GM23338 (cell line): ENCODE data around the gene UCK1. TPM values are rescaled to one million over a fixed set of nuclear protein-coding genes. Genes with fewer than 3 reads are reported as not detected.

Experiments used
- ATAC-seq: fragments of 200-7000 bp; cut with Tn5 transposase; 3 replicates; pipeline ENCODE4 v1.9.1; 2020
- DNase-seq: peaks from one replicate; pipeline ENCODE4 v3.0.0-alpha.2; 2015; ENCODE audit warnings: low spot score
- H2AFZ ChIP-seq: fragments of 200-600 bp; sonication (generic); 2 replicates; pipeline ENCODE4 v1.8.0; 2016; ENCODE audit warnings: antibody characterized with exemption, mild to moderate bottlenecking, moderate library complexity
- H3F3A ChIP-seq: fragments of 200-600 bp; sonication (generic); replicated peaks from 2 replicates; pipeline ENCODE4 v1.8.0; 2017; ENCODE audit warnings: antibody characterized with exemption, mixed run types, low read depth
- H3K27ac ChIP-seq: fragments of 200-600 bp; sonication (generic); 2 replicates; pipeline ENCODE4 v1.6.1; 2016; ENCODE audit warnings: low read depth
- H3K27me3 ChIP-seq: fragments of 200-600 bp; sonication (generic); 2 replicates; pipeline ENCODE4 v1.8.0; 2016; ENCODE audit warnings: mild to moderate bottlenecking, mixed run types, moderate library complexity; ENCODE audit not compliant: insufficient read depth
- H3K36me3 ChIP-seq: fragments of 200-600 bp; sonication (generic); 2 replicates; pipeline ENCODE4 v1.8.0; 2016; ENCODE audit warnings: mild to moderate bottlenecking; ENCODE audit not compliant: insufficient read depth
- H3K4me1 ChIP-seq: fragments of 200-600 bp; sonication (generic); 2 replicates; pipeline ENCODE4 v1.8.0; 2016; ENCODE audit warnings: mild to moderate bottlenecking, moderate library complexity; ENCODE audit not compliant: insufficient read depth
- H3K4me2 ChIP-seq: fragments of 200-600 bp; sonication (generic); 2 replicates; pipeline ENCODE4 v1.7.1; 2017; ENCODE audit warnings: mixed run types
- H3K4me3 ChIP-seq: fragments of 200-600 bp; sonication (generic); 2 replicates; pipeline ENCODE4 v1.6.1; 2016; ENCODE audit warnings: mixed run types
- H3K79me2 ChIP-seq: fragments of 200-600 bp; sonication (generic); replicated peaks from 2 replicates; pipeline ENCODE4 v1.8.0; 2017; ENCODE audit warnings: mild to moderate bottlenecking; ENCODE audit not compliant: insufficient read depth
- H3K9me2 ChIP-seq: fragments of 200-600 bp; sonication (generic); 2 replicates; pipeline ENCODE4 v1.8.0; 2017; ENCODE audit not compliant: insufficient read depth
- H4K20me1 ChIP-seq: fragments of 200-600 bp; sonication (generic); replicated peaks from 2 replicates; pipeline ENCODE4 v1.8.0; 2017; ENCODE audit warnings: mild to moderate bottlenecking; ENCODE audit not compliant: insufficient read depth
- H3K27ac Mint-ChIP-seq: 2 replicates; pipeline ENCODE4 v1.8.0; 2020; ENCODE audit warnings: inconsistent platforms, mild to moderate bottlenecking, moderate library complexity, mixed read lengths
- H3K27me3 Mint-ChIP-seq: 3 replicates; pipeline ENCODE4 v1.8.0; 2022; ENCODE audit warnings: low read depth, mild to moderate bottlenecking, moderate library complexity, mixed read lengths, inconsistent platforms; ENCODE audit not compliant: insufficient read depth, poor library complexity
- H3K36me3 Mint-ChIP-seq: 3 replicates; pipeline ENCODE4 v1.8.0; 2021; ENCODE audit warnings: low read depth, mild to moderate bottlenecking, inconsistent platforms, moderate library complexity, mixed read lengths
- H3K4me1 Mint-ChIP-seq: 3 replicates; pipeline ENCODE4 v1.8.0; 2020; ENCODE audit warnings: mild to moderate bottlenecking, inconsistent platforms, mixed read lengths
- H3K4me3 Mint-ChIP-seq: 3 replicates; pipeline ENCODE4 v1.8.0; 2021; ENCODE audit warnings: moderate library complexity, mild to moderate bottlenecking, inconsistent platforms, mixed read lengths
- H3K9me3 Mint-ChIP-seq: 3 replicates; pipeline ENCODE4 v1.8.0; 2020; ENCODE audit warnings: moderate library complexity, mild to moderate bottlenecking, inconsistent platforms, mixed read lengths
- CTCF ChIP-seq, 2 experiments: fragments of 200-600 bp in 1 of 2; sonication (generic) in 1 of 2; conservative IDR thresholded peaks; 2 replicates each; pipeline versions ENCODE4 v1.5.1 to v1.6.1; 2016 to 2017; ENCODE audit warnings: antibody characterized with exemption in 2 of 2, low read depth in 2 of 2, mild to moderate bottlenecking in 2 of 2, moderate library complexity in 1 of 2
- ETS1 ChIP-seq: IDR thresholded peaks from 2 replicates; pipeline ENCODE4 v1.6.1; 2016; ENCODE audit warnings: antibody characterized with exemption
- EZH2 ChIP-seq: fragments of 200-600 bp; sonication (generic); IDR thresholded peaks from one replicate; pipeline ENCODE4 v1.8.0; 2017; ENCODE audit warnings: antibody characterized with exemption, mild to moderate bottlenecking, low read depth; ENCODE audit not compliant: unreplicated experiment
- JUNB ChIP-seq: IDR thresholded peaks from one replicate; pipeline ENCODE4 v1.6.1; 2016; ENCODE audit warnings: antibody characterized with exemption; ENCODE audit not compliant: unreplicated experiment
- NANOG ChIP-seq: IDR thresholded peaks from 2 replicates; pipeline ENCODE4 v1.6.1; 2016; ENCODE audit warnings: antibody characterized with exemption, borderline replicate concordance
- STAT1 ChIP-seq: IDR thresholded peaks from one replicate; pipeline ENCODE4 v1.6.1; 2016; ENCODE audit warnings: antibody characterized with exemption; ENCODE audit not compliant: unreplicated experiment
- ZNF331 ChIP-seq: fragments of 250-450 bp; sonication (Bioruptor Pico); IDR thresholded peaks from 2 replicates; pipeline ENCODE4 v1.5.0; 2020; ENCODE audit warnings: low read depth, mild to moderate bottlenecking, moderate library complexity
- ZNF462 ChIP-seq: fragments of 250-450 bp; sonication (Bioruptor Pico); IDR thresholded peaks from 2 replicates; pipeline ENCODE4 v1.5.0; 2020; ENCODE audit warnings: mild to moderate bottlenecking, moderate library complexity
- polyA plus RNA-seq: library from polyadenylated mRNA; unstranded; fragments of >200 nt; fragmentation: Nextera tagmentation; extraction: Ambion mirVana; gene quantifications from 2 replicates; pipeline ENCODE4 v1.2.1, GENCODE V29; 2016
- total RNA-seq: library from RNA; depleted of rRNA; stranded (reverse); fragments of >200 nt; shearing (Covaris generic); gene quantifications from 2 replicates; pipeline ENCODE4 v1.2.3, GENCODE V29; 2014

UCK1 gene
- total and polyA plus RNA-seq, 2 experiments from 2014 or later: 23.4 to 35.9 TPM

GRCh38 chr9:131481441-131482342, 49.4 kb downstream of the UCK1 start:
- DNase-seq (no peak), ATAC-seq (no peak)
- Histone ChIP-seq H3K27me3 (no peaks in the 10 kb centered on the region), H4K20me1 (peaks cover 13% of the 10 kb centered on the region), H3K36me3 (peaks cover 64% of the 10 kb centered on the region), H3K27ac (peak overlapping the region; percentile 39; the same call in 1 of the 2 replicates), H3K4me2 (no peak overlapping the region), H3K79me2 (peaks cover 27% of the 10 kb centered on the region), H3K4me3 (no peak overlapping the region), H3K4me1 (no peaks in the 10 kb centered on the region), H3K9me2 (no peaks in the 10 kb centered on the region), H3F3A (peaks cover 45% of the 10 kb centered on the region), H2AFZ (no peak overlapping the region)
- TF ChIP-seq JUNB (no peak), NANOG (no peak), EZH2 (no peak), ETS1 (no peak), STAT1 (no peak), ZNF331 (CRISPR knock-in tag) (no peak), CTCF (conservative IDR thresholded peaks at IDR 0.05; ENCODE audit: low read depth in 2 of 2) (no peak), ZNF462 (CRISPR knock-in tag) (no peak)
- Mint-ChIP-seq H3K36me3 (peaks cover 98% of the 10 kb centered on the region), H3K27me3 (peaks cover 29% of the 10 kb centered on the region), H3K27ac (peak overlapping the region; percentile 14; the same call in 1 of the 2 replicates), H3K4me1 (0 out of 3 replicates have a peak, but pooled peaks cover 2% of the 10 kb centered on the region), H3K4me3 (no peak overlapping the region; the same call in 2 of the 3 replicates), H3K9me3 (no peaks in the 10 kb centered on the region)
